CD4-positive, alpha-beta memory T cell (primary cell): ENCODE measurements around the gene CYP26A1. TPM values are rescaled to one million over a fixed set of nuclear protein-coding genes. Genes with fewer than 3 reads are reported as not detected.

ENCODE experiments used
- CTCF ChIA-PET: fragments of 350-600 bp; sonication (Branson Sonifier 250); formaldehyde crosslinking; loops from one replicate; lab custom pipeline; 2021; ENCODE audit warnings: inconsistent platforms; ENCODE audit not compliant: partially characterized antibody; lab: Charles Lee
- POLR2A ChIA-PET: fragments of 350-600 bp; sonication (Branson Sonifier 250); formaldehyde crosslinking; loops from one replicate; lab custom pipeline; 2021; ENCODE audit not compliant: partially characterized antibody; lab: Charles Lee
- DNase-seq, 5 donors: peaks; one replicate each; pipeline versions ENCODE4 v3.0.0 to v3.0.0-alpha.2; 2020 to 2022; ENCODE audit warnings: mixed read lengths in 1 of 5
- H3K27ac ChIP-seq: one replicate; pipeline ENCODE4 v1.7.0; 2013; ENCODE audit warnings: low read depth, low read length
- H3K27me3 ChIP-seq: 2 replicates; pipeline ENCODE4 v1.7.0; 2013; ENCODE audit warnings: mild to moderate bottlenecking, low read length, moderate library complexity; ENCODE audit not compliant: insufficient read depth
- H3K36me3 ChIP-seq: 2 replicates; pipeline ENCODE4 v1.7.0; 2013; ENCODE audit warnings: mild to moderate bottlenecking, low read length, moderate library complexity; ENCODE audit not compliant: insufficient read depth
- H3K4me1 ChIP-seq: 2 replicates; pipeline ENCODE4 v1.7.0; 2013; ENCODE audit warnings: mild to moderate bottlenecking, low read length, moderate library complexity; ENCODE audit not compliant: insufficient read depth
- H3K4me3 ChIP-seq, 2 donors: one replicate each; pipeline ENCODE4 v1.7.0; 2013; ENCODE audit warnings: low read length in 2 of 2, mild to moderate bottlenecking in 1 of 2
- H3K9me3 ChIP-seq, 2 donors: one replicate each; pipeline ENCODE4 v1.7.0; 2013; ENCODE audit warnings: low read length in 2 of 2, control low read depth in 1 of 2; ENCODE audit not compliant: control insufficient read depth in 1 of 2
- H3K27ac Mint-ChIP-seq, 7 donors: one replicate each; pipeline ENCODE4 v1.8.0; 2020 to 2021; ENCODE audit warnings: mixed read lengths in 7 of 7, mild to moderate bottlenecking in 6 of 7, inconsistent platforms in 3 of 7, moderate library complexity in 3 of 7
- H3K27me3 Mint-ChIP-seq, 2 donors: one replicate each; pipeline ENCODE4 v1.8.0; 2020 to 2021; ENCODE audit warnings: mixed read lengths in 2 of 2
- H3K36me3 Mint-ChIP-seq, 2 donors: one replicate each; pipeline ENCODE4 v1.8.0; 2020 to 2021; ENCODE audit warnings: mixed read lengths in 2 of 2, inconsistent platforms in 1 of 2, mild to moderate bottlenecking in 1 of 2
- H3K4me1 Mint-ChIP-seq, 4 donors: one replicate each; pipeline ENCODE4 v1.8.0; 2020 to 2021; ENCODE audit warnings: mixed read lengths in 4 of 4, mild to moderate bottlenecking in 1 of 4
- H3K4me3 Mint-ChIP-seq, 8 donors: one replicate each; pipeline ENCODE4 v1.8.0; 2020 to 2021; ENCODE audit warnings: mixed read lengths in 8 of 8, mild to moderate bottlenecking in 7 of 8, moderate library complexity in 6 of 8, inconsistent platforms in 3 of 8
- H3K9me3 Mint-ChIP-seq, 8 donors: one replicate each; pipeline ENCODE4 v1.8.0; 2020 to 2021; ENCODE audit warnings: mixed read lengths in 8 of 8, mild to moderate bottlenecking in 5 of 8, inconsistent platforms in 3 of 8, moderate library complexity in 1 of 8
- intact Hi-C: fragments of 100-400 bp; cut with micrococcal nuclease; formaldehyde crosslinking; loops from one replicate; pipeline ENCODE4 v1.15.1; 2023
- polyA plus RNA-seq, 2 donors: library from polyadenylated mRNA; unstranded; fragments of 300-500 nt; fragmentation: Illumina TruSeq; gene quantifications; one replicate each; pipeline ENCODE4 v1.2.3, GENCODE V29; 2021
- total RNA-seq, 2 experiments: library from RNA; stranded (reverse); gene quantifications; one replicate each; pipeline ENCODE4 v1.2.3, GENCODE V29; 2021

The CYP26A1 gene
- total and polyA plus RNA-seq, 4 experiments from 2014 or later, result not detected

DNA sequence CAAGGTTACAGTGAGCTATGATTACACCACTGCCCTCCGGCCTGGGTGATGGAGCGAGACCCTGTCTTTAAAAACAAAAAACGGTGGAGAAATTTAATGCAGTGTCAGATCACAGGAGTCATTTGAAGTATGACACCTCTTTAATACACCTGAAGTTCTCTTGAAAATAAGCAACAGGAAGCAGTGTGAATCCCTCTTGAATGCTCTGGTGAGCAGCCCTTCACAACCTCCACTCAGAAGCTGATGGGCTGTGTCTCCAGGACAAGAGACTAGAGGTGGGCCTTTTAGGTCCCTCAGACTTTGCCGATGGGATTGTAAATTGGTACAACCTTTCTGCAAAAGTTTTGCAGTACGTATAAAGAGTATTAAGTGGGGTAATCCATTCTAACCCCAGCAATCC lies 50.1 kb downstream of the CYP26A1 start:
- DNase-seq, result no peak
- peak overlapping the region in 3 of 8 donors; percentile 79 to 86 (median 83) for H3K4me3 Mint-ChIP-seq
- POLR2A ChIA-PET, result no interaction called here
- Histone ChIP-seq H3K27me3 (no peaks in the 10 kb centered on the region), H3K9me3 (no peaks in the 10 kb centered on the region), H3K27ac (no peak overlapping the region), H3K4me1 (peaks cover 27% of the 10 kb centered on the region), H3K36me3 (no peaks in the 10 kb centered on the region), H3K4me3 (no peak overlapping the region)
- CTCF ChIA-PET, result interaction anchor here (0.8 kb wide), 1 partner anchor 11 kb away, joined by 3 read pairs; no protein-coding TSS in a partner anchor
- peak overlapping the region in 3 of 7 donors; percentile 57 to 82 (median 64) for H3K27ac Mint-ChIP-seq
- H3K27me3 Mint-ChIP-seq, result no peaks in the 10 kb centered on the region
- intact Hi-C loops, result no loop called here
- peaks cover 0 to 2% of the 10 kb centered on the region in 2 donors for H3K36me3 Mint-ChIP-seq
- peaks cover 3 to 27% (median 13%) of the 10 kb centered on the region in 8 donors for H3K9me3 Mint-ChIP-seq
- peaks cover 24 to 45% (median 32%) of the 10 kb centered on the region in 4 donors for H3K4me1 Mint-ChIP-seq

DNA sequence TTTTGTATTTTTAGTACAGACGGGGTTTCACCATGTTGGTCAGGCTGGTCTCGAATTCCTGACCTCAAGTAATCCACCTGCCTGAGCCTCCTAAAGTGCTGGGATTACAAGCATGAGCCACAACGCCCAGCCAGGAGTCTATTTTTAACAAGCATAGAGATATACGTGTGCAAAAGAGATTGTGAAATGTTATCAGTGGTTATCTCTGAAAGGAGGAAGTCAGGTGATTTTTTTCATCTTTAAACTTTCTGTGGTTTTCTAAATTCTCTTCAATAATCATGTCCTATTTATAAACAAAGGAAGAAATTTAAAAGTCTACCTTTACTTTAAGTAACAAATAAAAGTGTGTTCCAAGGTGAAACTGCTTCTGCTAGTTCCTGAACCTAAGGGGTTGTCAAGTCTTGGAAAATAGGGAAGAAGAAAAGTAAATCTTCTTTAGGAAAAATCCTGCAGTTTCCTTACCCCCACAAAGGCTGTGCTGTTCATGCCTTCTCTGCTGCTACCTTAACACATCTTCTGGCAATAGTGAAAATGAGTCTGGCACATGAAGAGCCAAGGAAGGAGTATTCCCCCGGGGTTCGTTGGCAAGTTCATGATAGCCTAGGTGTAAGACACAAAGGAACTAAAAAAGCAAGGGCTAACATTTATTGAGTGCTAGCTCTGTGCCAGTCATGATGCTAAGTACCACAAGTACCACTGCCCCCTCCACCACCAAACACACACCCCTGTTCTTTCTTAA lies 51.1 kb downstream of the CYP26A1 start:
- H3K4me3 Mint-ChIP-seq, result peak overlapping the region; percentile 52 to 86 (median 76)

GRCh38 chr10:93125966-93126365 lies 52.3 kb downstream of the CYP26A1 start:
- H3K27ac Mint-ChIP-seq, result no peak overlapping the region
- peaks cover 27% of the 10 kb centered on the region for H3K4me1 ChIP-seq
- intact Hi-C loops, result no loop called here
- H3K9me3 ChIP-seq, result no peaks in the 10 kb centered on the region
- H3K4me1 Mint-ChIP-seq, result peaks cover 24 to 37% (median 28%) of the 10 kb centered on the region in 4 donors
- H3K4me3 ChIP-seq, result no peak overlapping the region
- H3K27me3 Mint-ChIP-seq, result peaks cover 0 to 2% of the 10 kb centered on the region in 2 donors
- CTCF ChIA-PET, result interaction anchor here (1.4 to 1.9 kb wide), 3 partner anchors 10 to 165 kb away, joined by 3 to 5 read pairs (median 3); no protein-coding TSS in a partner anchor
- no peaks in the 10 kb centered on the region for H3K27me3 ChIP-seq
- peaks cover 3 to 29% (median 16%) of the 10 kb centered on the region in 8 donors for H3K9me3 Mint-ChIP-seq
- no peak overlapping the region for H3K27ac ChIP-seq
- H3K36me3 Mint-ChIP-seq, result peaks cover 0 to 2% of the 10 kb centered on the region in 2 donors
- H3K36me3 ChIP-seq, result no peaks in the 10 kb centered on the region
- no peak overlapping the region for H3K4me3 Mint-ChIP-seq
- POLR2A ChIA-PET, result no interaction called here
- DNase-seq, result no peak

More for the DNA sequence above, 51.1 kb downstream of the CYP26A1 start:
- no peaks in the 10 kb centered on the region for H3K36me3 ChIP-seq
- Mint-ChIP-seq H3K27ac (peak overlapping the region in 6 of 7 donors; percentile 48 to 86 (median 76)), H3K9me3 (peaks cover 3 to 29% (median 15%) of the 10 kb centered on the region in 8 donors), H3K4me1 (peaks cover 24 to 45% (median 30%) of the 10 kb centered on the region in 4 donors), H3K36me3 (peaks cover 0 to 2% of the 10 kb centered on the region in 2 donors), H3K27me3 (no peaks in the 10 kb centered on the region)
- DNase-seq, result peak in 4 of 5 donors; percentile 34 to 52 (median 46)
- H3K4me1 ChIP-seq, result peaks cover 27% of the 10 kb centered on the region
- H3K27me3 ChIP-seq, result no peaks in the 10 kb centered on the region
- no peak overlapping the region for H3K4me3 ChIP-seq
- H3K27ac ChIP-seq, result no peak overlapping the region
- CTCF ChIA-PET, result interaction anchor here (1.5 to 1.9 kb wide), 2 partner anchors 9 to 42 kb away, joined by 3 to 5 read pairs; no protein-coding TSS in a partner anchor
- intact Hi-C loops, result no loop called here
- no peaks in the 10 kb centered on the region for H3K9me3 ChIP-seq
- POLR2A ChIA-PET, result no interaction called here

DNA sequence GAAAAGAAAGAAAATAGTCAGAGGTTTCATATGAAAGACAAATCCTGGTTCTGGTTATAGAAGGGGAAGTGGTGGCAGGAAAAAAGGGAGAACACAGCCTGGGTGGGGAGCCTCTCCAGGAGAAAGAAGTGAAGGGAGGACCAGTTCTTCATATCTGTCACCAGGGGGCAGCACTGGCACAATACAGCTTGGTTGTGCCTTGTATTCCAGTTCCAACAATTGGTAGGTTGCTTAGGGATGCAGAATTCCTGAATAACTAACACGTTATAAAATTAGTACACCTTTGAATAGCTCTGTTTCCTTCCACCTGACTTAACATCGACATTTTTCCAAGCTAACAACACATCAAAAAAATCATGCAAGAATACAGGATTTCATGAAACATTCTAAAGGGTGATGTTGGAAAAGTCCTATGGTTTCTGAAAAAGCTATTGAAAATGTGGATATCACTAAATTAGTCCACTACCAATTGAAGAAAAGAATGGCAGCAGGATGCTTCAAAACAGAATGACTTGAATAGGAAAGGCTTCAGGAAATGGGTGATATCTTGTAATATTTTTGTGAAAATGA lies 52.9 kb downstream of the CYP26A1 start:
- H3K4me1 Mint-ChIP-seq, result peaks cover 24 to 35% (median 27%) of the 10 kb centered on the region in 4 donors
- H3K36me3 Mint-ChIP-seq, result peaks cover 0 to 2% of the 10 kb centered on the region in 2 donors
- no peak overlapping the region for H3K4me3 ChIP-seq
- H3K27me3 Mint-ChIP-seq, result peaks cover 0 to 4% of the 10 kb centered on the region in 2 donors
- H3K27me3 ChIP-seq, result no peaks in the 10 kb centered on the region
- peaks cover 3 to 29% (median 16%) of the 10 kb centered on the region in 8 donors for H3K9me3 Mint-ChIP-seq
- ChIA-PET CTCF (interaction anchor here (1.1 to 1.9 kb wide), 4 partner anchors 11 to 165 kb away, joined by 3 to 5 read pairs (median 3); no protein-coding TSS in a partner anchor), POLR2A (no interaction called here)
- no peaks in the 10 kb centered on the region for H3K9me3 ChIP-seq
- H3K27ac ChIP-seq, result no peak overlapping the region
- H3K4me1 ChIP-seq, result peaks cover 27% of the 10 kb centered on the region
- H3K4me3 Mint-ChIP-seq, result peak overlapping the region in 1 of 8 donors; percentile 20
- intact Hi-C loops, result no loop called here
- no peaks in the 10 kb centered on the region for H3K36me3 ChIP-seq
- no peak for DNase-seq
- peak overlapping the region in 2 of 7 donors; percentile 6 to 24 for H3K27ac Mint-ChIP-seq

Other genes starting within 250 kb of the CYP26A1 start
- gene EXOC6, start 225.4 kb upstream of the CYP26A1 start, total RNA-seq, result 10 to 100 TPM; 10.5 to 11.4 TPM
- gene EXOC6, start 225.4 kb upstream of the CYP26A1 start, polyA plus RNA-seq, result 10 to 100 TPM in 1 of 2 donors, 1 to 10 TPM in 1; 4.3 to 11.4 TPM
- gene CYP26C1, start 13.1 kb upstream of the CYP26A1 start, total RNA-seq, result under 1 TPM; 0.20 to 0.22 TPM
- under 1 TPM in 1 of 2 donors, not detected in 1; 0.08 TPM for gene CYP26C1, start 13.1 kb upstream of the CYP26A1 start, polyA plus RNA-seq